Measurements from ENCODE around the gene ENPP1.

- TF ChIP-seq ARNTL (CRISPR knock-in tag; IDR thresholded peaks at IDR 0.05; ENCODE audit: borderline replicate concordance, low read depth), result no peak
- no peak for TF ChIP-seq BACH2 (CRISPR knock-in tag; IDR thresholded peaks at IDR 0.05; ENCODE audit: borderline replicate concordance)
- no peak for TF ChIP-seq RARB (CRISPR knock-in tag; IDR thresholded peaks at IDR 0.05)
- no peak for TF ChIP-seq CSDC2 (CRISPR knock-in tag; IDR thresholded peaks at IDR 0.05)
- TF ChIP-seq ESRRG (CRISPR knock-in tag; IDR thresholded peaks at IDR 0.05), result no peak
- TF ChIP-seq, protein P1, sequence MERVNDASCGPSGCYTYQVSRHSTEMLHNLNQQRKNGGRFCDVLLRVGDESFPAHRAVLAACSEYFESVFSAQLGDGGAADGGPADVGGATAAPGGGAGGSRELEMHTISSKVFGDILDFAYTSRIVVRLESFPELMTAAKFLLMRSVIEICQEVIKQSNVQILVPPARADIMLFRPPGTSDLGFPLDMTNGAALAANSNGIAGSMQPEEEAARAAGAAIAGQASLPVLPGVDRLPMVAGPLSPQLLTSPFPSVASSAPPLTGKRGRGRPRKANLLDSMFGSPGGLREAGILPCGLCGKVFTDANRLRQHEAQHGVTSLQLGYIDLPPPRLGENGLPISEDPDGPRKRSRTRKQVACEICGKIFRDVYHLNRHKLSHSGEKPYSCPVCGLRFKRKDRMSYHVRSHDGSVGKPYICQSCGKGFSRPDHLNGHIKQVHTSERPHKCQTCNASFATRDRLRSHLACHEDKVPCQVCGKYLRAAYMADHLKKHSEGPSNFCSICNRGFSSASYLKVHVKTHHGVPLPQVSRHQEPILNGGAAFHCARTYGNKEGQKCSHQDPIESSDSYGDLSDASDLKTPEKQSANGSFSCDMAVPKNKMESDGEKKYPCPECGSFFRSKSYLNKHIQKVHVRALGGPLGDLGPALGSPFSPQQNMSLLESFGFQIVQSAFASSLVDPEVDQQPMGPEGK (CRISPR knock-in tag; IDR thresholded peaks at IDR 0.05; ENCODE audit: borderline replicate concordance), result no peak
Measured at GRCh38 chr6:131816869-131817268, 9.0 kb downstream of the ENPP1 start.

All from SK-N-SH treated with all-trans-retinoic acid at 6 μM for 48 hours (cell line).